Midbrain (tissue), 1 donor: ENCODE data around the gene MERTK.
A peak's percentile ranks its signal among the peaks of the same experiment; 100 is the strongest.
"Not testable (repeated sequence)": the region's sequence is repeated elsewhere in the genome, so short reads cannot be mapped to it uniquely, and the experiment has no call there.

Experiments used
- DNase-seq: peaks from one replicate; lab custom pipeline; 2025; lab: John Stamatoyannopoulos, UW

Gene MERTK

GRCh38 chr2:112046231-112046630 is 147.8 kb downstream of the MERTK start:
- no peak for DNase-seq

- no peak for DNase-seq
Observed at GRCh38 chr2:112047537-112048235, 149.3 kb downstream of the MERTK start.

GRCh38 chr2:112048236-112048592 is 149.8 kb downstream of the MERTK start:
- DNase-seq = no peak

- DNase-seq = peak; percentile 78
Observed at GRCh38 chr2:112048887-112049286, 150.5 kb downstream of the MERTK start.

GRCh38 chr2:112050316-112050715 is 151.9 kb downstream of the MERTK start:
- DNase-seq = no peak

GRCh38 chr2:112053917-112054846 is 155.8 kb downstream of the MERTK start:
- peak; percentile 97 for DNase-seq

GRCh38 chr2:112054847-112055729 is 156.7 kb downstream of the MERTK start, which contains the start of gene TMEM87B:
Gene TMEM87B, plus strand, starts transcription at chr2:112055269. Its CDS starts 323 bp downstream, at chr2:112055592.
- DNase-seq = peak; percentile 97

- peak; percentile 23 for DNase-seq
Observed at GRCh38 chr2:112055730-112056625, 157.6 kb downstream of the MERTK start.

GRCh38 chr2:112056626-112056987 is 158.2 kb downstream of the MERTK start:
- DNase-seq = no peak

- DNase-seq = no peak
Observed at GRCh38 chr2:112059671-112060070, 161.3 kb downstream of the MERTK start.

GRCh38 chr2:112061299-112061698 is 162.9 kb downstream of the MERTK start:
- DNase-seq = no peak

- DNase-seq = no peak
Observed at GRCh38 chr2:112061840-112062239, 163.4 kb downstream of the MERTK start.

GRCh38 chr2:112062894-112063293 is 164.5 kb downstream of the MERTK start:
- DNase-seq = no peak

GRCh38 chr2:112065486-112065885 is 167.1 kb downstream of the MERTK start:
- DNase-seq = no peak

- no peak for DNase-seq
Observed at GRCh38 chr2:112065966-112066365, 167.6 kb downstream of the MERTK start.

- DNase-seq = not testable (repeated sequence)
Observed at GRCh38 chr2:112069794-112070193, 171.4 kb downstream of the MERTK start.

- DNase-seq = no peak
Observed at GRCh38 chr2:112073875-112074274, 175.5 kb downstream of the MERTK start.

- DNase-seq = no peak
Observed at GRCh38 chr2:112074506-112074905, 176.1 kb downstream of the MERTK start.

GRCh38 chr2:112075490-112076260 is 177.3 kb downstream of the MERTK start:
- DNase-seq = no peak

- no peak for DNase-seq
Observed at GRCh38 chr2:112077814-112078213, 179.4 kb downstream of the MERTK start.
